Neural cell (in vitro differentiated cells): ENCODE results near the gene LRRC3.

ENCODE experiments used
- EZH2 ChIP-seq: fragments of 200-600, 300-800 bp; shearing (Covaris generic), sonication (generic); IDR thresholded peaks from 2 replicates; pipeline ENCODE4 v1.6.1; 2014; ENCODE audit warnings: antibody characterized with exemption, low read length, borderline replicate concordance, mild to moderate bottlenecking; ENCODE audit not compliant: insufficient read depth, poor library complexity, severe bottlenecking
- MXI1 ChIP-seq: fragments of 450-650 bp; conservative IDR thresholded peaks from 2 replicates; pipeline ENCODE4 v1.6.1; 2014; ENCODE audit warnings: antibody characterized with exemption, mild to moderate bottlenecking; ENCODE audit not compliant: poor library complexity, severe bottlenecking
- RAD21 ChIP-seq: fragments of 450-650 bp; conservative IDR thresholded peaks from 2 replicates; pipeline ENCODE4 v1.6.1; 2014; ENCODE audit warnings: antibody characterized with exemption, mild to moderate bottlenecking, moderate library complexity
- TF ChIP-seq, protein P1 (sequence below): fragments of 450-650 bp; IDR thresholded peaks from 2 replicates; pipeline ENCODE4 v1.5.1; 2014; ENCODE audit warnings: antibody characterized with exemption, mild to moderate bottlenecking, moderate library complexity; ENCODE audit not compliant: poor library complexity, severe bottlenecking
- TF ChIP-seq, protein P2 (sequence below): IDR thresholded peaks from 2 replicates; pipeline ENCODE4 v1.6.1; 2012; ENCODE audit warnings: borderline replicate concordance

DNA sequence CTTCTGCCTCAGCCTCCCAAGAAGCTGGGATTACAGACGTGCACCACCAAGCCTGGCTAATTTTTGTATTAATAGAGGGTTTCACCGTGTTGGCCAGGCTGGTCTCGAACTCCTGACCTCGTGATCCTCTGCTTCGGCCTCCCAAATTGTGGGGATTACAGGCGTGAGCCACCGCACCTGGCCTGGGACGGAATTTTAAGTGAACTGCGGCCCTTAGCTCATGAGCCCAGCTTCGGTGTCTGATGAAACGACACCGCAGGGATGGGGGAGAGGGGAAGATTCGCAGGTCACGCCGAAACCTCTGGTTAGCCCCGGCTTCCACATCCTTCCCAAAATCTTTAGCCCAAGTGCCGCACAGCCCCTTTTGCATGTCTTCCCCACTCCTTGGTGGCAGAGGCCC, 39.1 kb downstream of the LRRC3 start:
- TF ChIP-seq, protein P1, sequence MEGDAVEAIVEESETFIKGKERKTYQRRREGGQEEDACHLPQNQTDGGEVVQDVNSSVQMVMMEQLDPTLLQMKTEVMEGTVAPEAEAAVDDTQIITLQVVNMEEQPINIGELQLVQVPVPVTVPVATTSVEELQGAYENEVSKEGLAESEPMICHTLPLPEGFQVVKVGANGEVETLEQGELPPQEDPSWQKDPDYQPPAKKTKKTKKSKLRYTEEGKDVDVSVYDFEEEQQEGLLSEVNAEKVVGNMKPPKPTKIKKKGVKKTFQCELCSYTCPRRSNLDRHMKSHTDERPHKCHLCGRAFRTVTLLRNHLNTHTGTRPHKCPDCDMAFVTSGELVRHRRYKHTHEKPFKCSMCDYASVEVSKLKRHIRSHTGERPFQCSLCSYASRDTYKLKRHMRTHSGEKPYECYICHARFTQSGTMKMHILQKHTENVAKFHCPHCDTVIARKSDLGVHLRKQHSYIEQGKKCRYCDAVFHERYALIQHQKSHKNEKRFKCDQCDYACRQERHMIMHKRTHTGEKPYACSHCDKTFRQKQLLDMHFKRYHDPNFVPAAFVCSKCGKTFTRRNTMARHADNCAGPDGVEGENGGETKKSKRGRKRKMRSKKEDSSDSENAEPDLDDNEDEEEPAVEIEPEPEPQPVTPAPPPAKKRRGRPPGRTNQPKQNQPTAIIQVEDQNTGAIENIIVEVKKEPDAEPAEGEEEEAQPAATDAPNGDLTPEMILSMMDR: no peak
- TF ChIP-seq RAD21 (no peak), EZH2 (no peak), MXI1 (no peak)
- TF ChIP-seq, protein P2, sequence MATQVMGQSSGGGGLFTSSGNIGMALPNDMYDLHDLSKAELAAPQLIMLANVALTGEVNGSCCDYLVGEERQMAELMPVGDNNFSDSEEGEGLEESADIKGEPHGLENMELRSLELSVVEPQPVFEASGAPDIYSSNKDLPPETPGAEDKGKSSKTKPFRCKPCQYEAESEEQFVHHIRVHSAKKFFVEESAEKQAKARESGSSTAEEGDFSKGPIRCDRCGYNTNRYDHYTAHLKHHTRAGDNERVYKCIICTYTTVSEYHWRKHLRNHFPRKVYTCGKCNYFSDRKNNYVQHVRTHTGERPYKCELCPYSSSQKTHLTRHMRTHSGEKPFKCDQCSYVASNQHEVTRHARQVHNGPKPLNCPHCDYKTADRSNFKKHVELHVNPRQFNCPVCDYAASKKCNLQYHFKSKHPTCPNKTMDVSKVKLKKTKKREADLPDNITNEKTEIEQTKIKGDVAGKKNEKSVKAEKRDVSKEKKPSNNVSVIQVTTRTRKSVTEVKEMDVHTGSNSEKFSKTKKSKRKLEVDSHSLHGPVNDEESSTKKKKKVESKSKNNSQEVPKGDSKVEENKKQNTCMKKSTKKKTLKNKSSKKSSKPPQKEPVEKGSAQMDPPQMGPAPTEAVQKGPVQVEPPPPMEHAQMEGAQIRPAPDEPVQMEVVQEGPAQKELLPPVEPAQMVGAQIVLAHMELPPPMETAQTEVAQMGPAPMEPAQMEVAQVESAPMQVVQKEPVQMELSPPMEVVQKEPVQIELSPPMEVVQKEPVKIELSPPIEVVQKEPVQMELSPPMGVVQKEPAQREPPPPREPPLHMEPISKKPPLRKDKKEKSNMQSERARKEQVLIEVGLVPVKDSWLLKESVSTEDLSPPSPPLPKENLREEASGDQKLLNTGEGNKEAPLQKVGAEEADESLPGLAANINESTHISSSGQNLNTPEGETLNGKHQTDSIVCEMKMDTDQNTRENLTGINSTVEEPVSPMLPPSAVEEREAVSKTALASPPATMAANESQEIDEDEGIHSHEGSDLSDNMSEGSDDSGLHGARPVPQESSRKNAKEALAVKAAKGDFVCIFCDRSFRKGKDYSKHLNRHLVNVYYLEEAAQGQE: no peak
